Neuronal stem cell (in vitro differentiated cells): Measurements from ENCODE around the gene DCLK2.

Experiments
- DNase-seq: peaks from one replicate; pipeline ENCODE4 v3.0.0-alpha.2; 2013; ENCODE audit warnings: low spot score
- H2AFZ ChIP-seq: one replicate; pipeline ENCODE4 v1.6.1; 2013; ENCODE audit warnings: mild to moderate bottlenecking, low read length, inconsistent platforms
- H2AK5ac ChIP-seq: 2 replicates; pipeline ENCODE4 v1.6.1; 2013; ENCODE audit warnings: low read depth, mild to moderate bottlenecking, inconsistent platforms, low read length, moderate library complexity, mixed read lengths
- H2BK120ac ChIP-seq: 2 replicates; pipeline ENCODE4 v1.6.1; 2013; ENCODE audit warnings: low read depth, mild to moderate bottlenecking, inconsistent platforms, low read length, moderate library complexity, mixed read lengths
- H2BK12ac ChIP-seq: one replicate; pipeline ENCODE4 v1.6.1; 2013; ENCODE audit warnings: low read length, inconsistent platforms
- H2BK15ac ChIP-seq: 2 replicates; pipeline ENCODE4 v1.6.1; 2013; ENCODE audit warnings: mild to moderate bottlenecking, low read length, inconsistent platforms, mixed read lengths
- H2BK5ac ChIP-seq: one replicate; pipeline ENCODE4 v1.6.1; 2013; ENCODE audit warnings: inconsistent platforms, mild to moderate bottlenecking, low read length, moderate library complexity
- H3K14ac ChIP-seq: one replicate; pipeline ENCODE4 v1.6.1; 2013; ENCODE audit warnings: low read length, inconsistent platforms
- H3K18ac ChIP-seq: 2 replicates; pipeline ENCODE4 v1.6.1; 2013; ENCODE audit warnings: low read length, inconsistent platforms
- H3K23ac ChIP-seq: 2 replicates; pipeline ENCODE4 v1.6.1; 2013; ENCODE audit warnings: low read depth, mild to moderate bottlenecking, mixed read lengths, low read length, inconsistent platforms; ENCODE audit not compliant: poor library complexity
- H3K27ac ChIP-seq: replicated peaks from 3 replicates; pipeline ENCODE4 v1.5.1; 2013; ENCODE audit warnings: low read length, inconsistent platforms
- H3K27me3 ChIP-seq, 3 experiments: 2 replicates each; pipeline ENCODE4 v1.6.1; 2013; ENCODE audit warnings: low read length in 3 of 3, mild to moderate bottlenecking in 2 of 3, inconsistent platforms in 1 of 3, low read depth in 1 of 3, mixed read lengths in 1 of 3, moderate library complexity in 1 of 3; ENCODE audit not compliant: control insufficient read depth in 3 of 3, insufficient read depth in 3 of 3
- H3K36me3 ChIP-seq, 2 donors: replicated peaks in 1 of 2; 2 replicates each; pipeline ENCODE4 v1.6.1; 2013; ENCODE audit warnings: low read length in 2 of 2; ENCODE audit not compliant: control insufficient read depth in 2 of 2, insufficient read depth in 2 of 2
- H3K4ac ChIP-seq: 2 replicates; pipeline ENCODE4 v1.6.1; 2013; ENCODE audit warnings: inconsistent platforms, mild to moderate bottlenecking, low read length, moderate library complexity
- H3K4me1 ChIP-seq, 2 donors: 1 replicate in 1 of 2; 2 replicates in 1 of 2; pipeline ENCODE4 v1.6.1; 2013; ENCODE audit warnings: low read length in 2 of 2, low read depth in 1 of 2; ENCODE audit not compliant: control insufficient read depth in 2 of 2, insufficient read depth in 1 of 2
- H3K4me2 ChIP-seq: one replicate; pipeline ENCODE4 v1.6.1; 2013; ENCODE audit warnings: mild to moderate bottlenecking, low read length, inconsistent platforms; ENCODE audit not compliant: insufficient read depth, poor library complexity, severe bottlenecking
- H3K4me3 ChIP-seq, 2 donors: 2 replicates each; pipeline ENCODE4 v1.5.1; 2013; ENCODE audit warnings: low read length in 2 of 2, mild to moderate bottlenecking in 2 of 2, inconsistent platforms in 1 of 2, moderate library complexity in 1 of 2
- H3K79me1 ChIP-seq: one replicate; pipeline ENCODE4 v1.6.1; 2013; ENCODE audit warnings: low read depth, mild to moderate bottlenecking, inconsistent platforms, low read length, moderate library complexity
- H3K9ac ChIP-seq: one replicate; pipeline ENCODE4 v1.6.1; 2013; ENCODE audit warnings: mild to moderate bottlenecking, low read depth, low read length, inconsistent platforms; ENCODE audit not compliant: poor library complexity
- H3K9me3 ChIP-seq, 2 donors: replicated peaks in 1 of 2; 2 replicates each; pipeline versions ENCODE3 to v1.6.1; 2013; ENCODE audit warnings: low read length in 2 of 2, mild to moderate bottlenecking in 2 of 2, inconsistent platforms in 1 of 2, low read depth in 1 of 2, mixed read lengths in 1 of 2, moderate library complexity in 1 of 2; ENCODE audit not compliant: control insufficient read depth in 2 of 2, insufficient read depth in 1 of 2
- H4K8ac ChIP-seq: one replicate; pipeline ENCODE4 v1.6.1; 2013; ENCODE audit warnings: low read depth, mild to moderate bottlenecking, inconsistent platforms, low read length, moderate library complexity
- H4K91ac ChIP-seq: one replicate; pipeline ENCODE4 v1.6.1; 2013; ENCODE audit warnings: low read length, low read depth, mild to moderate bottlenecking, inconsistent platforms; ENCODE audit not compliant: poor library complexity
- WGBS, 2 donors: extraction: QIAGEN DNeasy Blood & Tissue Kit; methylation state at CpG; one replicate each; pipeline ENCODE4 v1.1.7; 2013; ENCODE audit warnings: missing lambda C conversion rate in 2 of 2, mixed read lengths in 1 of 2; ENCODE audit not compliant: insufficient read length in 2 of 2, insufficient replicate concordance in 1 of 2; ENCODE audit errors: extremely low coverage in 2 of 2; 5-methylcytosine and 5-hydroxymethylcytosine counted together

DCLK2 gene

GRCh38 chr4:150114641-150115040 is 36.4 kb downstream of the DCLK2 start:
- H3K14ac ChIP-seq = no peak overlapping the region
- no peak overlapping the region for H2AK5ac ChIP-seq
- no peak overlapping the region for H2BK12ac ChIP-seq
- no peaks in the 10 kb centered on the region for H3K4me1 ChIP-seq
- no peak overlapping the region for H2BK5ac ChIP-seq
- H3K23ac ChIP-seq = no peak overlapping the region
- no peak overlapping the region for H3K4me2 ChIP-seq
- no peaks in the 10 kb centered on the region for H3K27me3 ChIP-seq
- no peak overlapping the region for H2BK15ac ChIP-seq
- peaks cover 0 to 4% of the 10 kb centered on the region in 2 donors for H3K36me3 ChIP-seq
- H2AFZ ChIP-seq = no peak overlapping the region
- H3K79me1 ChIP-seq = peaks cover 3% of the 10 kb centered on the region
- no peak overlapping the region for H3K18ac ChIP-seq
- no peak overlapping the region for H4K91ac ChIP-seq
- no peak overlapping the region for H3K9ac ChIP-seq
- H3K9me3 ChIP-seq = peaks cover 0 to 17% of the 10 kb centered on the region in 2 donors
- no peak overlapping the region for H2BK120ac ChIP-seq
- H3K27ac ChIP-seq = no peak overlapping the region
- H3K4ac ChIP-seq = no peak overlapping the region
- no peak overlapping the region for H4K8ac ChIP-seq
- H3K4me3 ChIP-seq = no peak overlapping the region
- WGBS, 2 donors = no CpG with 5 or more reads among the region's 1 CpG
- DNase-seq = no peak

DNA sequence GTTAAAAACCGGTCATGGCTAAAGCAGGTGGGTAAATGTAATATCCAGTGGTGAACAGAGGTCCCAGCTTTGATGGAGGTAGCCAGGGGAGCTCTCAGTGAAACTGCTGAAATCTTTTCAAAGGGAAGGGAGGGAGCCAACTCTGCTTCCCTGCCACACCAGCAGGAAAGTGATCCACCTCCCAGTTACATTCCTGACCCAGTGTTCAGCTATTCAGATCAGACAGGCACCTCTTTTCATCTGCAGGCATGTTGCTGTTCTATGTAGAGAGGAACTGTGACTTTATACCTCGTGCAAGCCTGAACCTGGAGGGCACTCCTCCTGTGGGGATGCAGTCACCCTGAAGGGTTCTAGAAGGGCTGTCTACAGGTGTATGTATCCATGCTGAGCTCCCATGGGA is 37.6 kb downstream of the DCLK2 start:
- Histone ChIP-seq H2AFZ (no peak overlapping the region), H3K18ac (no peak overlapping the region), H3K4me2 (no peak overlapping the region), H2BK12ac (no peak overlapping the region), H3K23ac (no peak overlapping the region), H3K9me3 (peaks cover 0 to 13% of the 10 kb centered on the region in 2 donors), H3K27me3 (no peaks in the 10 kb centered on the region), H3K14ac (no peak overlapping the region), H4K91ac (no peak overlapping the region), H3K4me3 (peak overlapping the region in 1 of 2 donors; percentile 18), H2BK120ac (no peak overlapping the region), H3K79me1 (peaks cover 3% of the 10 kb centered on the region), H3K36me3 (no peaks in the 10 kb centered on the region), H2BK15ac (no peak overlapping the region), H2BK5ac (no peak overlapping the region), H3K27ac (no peak overlapping the region), H4K8ac (no peak overlapping the region), H2AK5ac (no peak overlapping the region), H3K4me1 (no peaks in the 10 kb centered on the region), H3K4ac (no peak overlapping the region), H3K9ac (no peak overlapping the region)
- no CpG with 5 or more reads among the region's 2 CpGs for WGBS, 2 donors
- no peak for DNase-seq

GRCh38 chr4:150116506-150116905 is 38.3 kb downstream of the DCLK2 start:
- H2AFZ ChIP-seq = no peak overlapping the region
- H4K8ac ChIP-seq = no peak overlapping the region
- H3K4ac ChIP-seq = no peak overlapping the region
- H3K23ac ChIP-seq = no peak overlapping the region
- no peak overlapping the region for H2AK5ac ChIP-seq
- no peaks in the 10 kb centered on the region for H3K27me3 ChIP-seq
- peaks cover 0 to 2% of the 10 kb centered on the region in 2 donors for H3K36me3 ChIP-seq
- no peaks in the 10 kb centered on the region for H3K4me1 ChIP-seq
- H3K9ac ChIP-seq = no peak overlapping the region
- no peak overlapping the region for H3K4me3 ChIP-seq
- no peak overlapping the region for H2BK15ac ChIP-seq
- no CpG with 5 or more reads among the region's 2 CpGs for WGBS, 2 donors
- peaks cover 3% of the 10 kb centered on the region for H3K79me1 ChIP-seq
- no peak overlapping the region for H3K14ac ChIP-seq
- no peak for DNase-seq
- H2BK5ac ChIP-seq = no peak overlapping the region
- H3K4me2 ChIP-seq = no peak overlapping the region
- H2BK120ac ChIP-seq = no peak overlapping the region
- no peak overlapping the region for H3K27ac ChIP-seq
- H3K9me3 ChIP-seq = peaks cover 0 to 15% of the 10 kb centered on the region in 2 donors
- no peak overlapping the region for H3K18ac ChIP-seq
- H2BK12ac ChIP-seq = no peak overlapping the region
- H4K91ac ChIP-seq = no peak overlapping the region

GRCh38 chr4:150117094-150117493 is 38.8 kb downstream of the DCLK2 start:
- H4K91ac ChIP-seq = no peak overlapping the region
- WGBS, 2 donors = no CpG with 5 or more reads among the region's 3 CpGs
- H3K27me3 ChIP-seq = no peaks in the 10 kb centered on the region

More at GRCh38 chr4:150117094-150117493, 38.8 kb downstream of the DCLK2 start:
- Histone ChIP-seq H2AK5ac (no peak overlapping the region), H3K14ac (no peak overlapping the region), H2BK120ac (no peak overlapping the region), H3K4me2 (no peak overlapping the region), H2AFZ (no peak overlapping the region), H2BK12ac (no peak overlapping the region), H3K18ac (peak overlapping the region; percentile 51), H3K79me1 (peaks cover 3% of the 10 kb centered on the region), H3K9ac (no peak overlapping the region), H2BK5ac (no peak overlapping the region), H3K4ac (no peak overlapping the region), H3K4me1 (no peaks in the 10 kb centered on the region), H3K4me3 (no peak overlapping the region), H4K8ac (no peak overlapping the region), H3K9me3 (peaks cover 0 to 21% of the 10 kb centered on the region in 2 donors), H3K36me3 (peaks cover 0 to 8% of the 10 kb centered on the region in 2 donors), H3K27ac (no peak overlapping the region), H3K23ac (no peak overlapping the region), H2BK15ac (no peak overlapping the region)
- DNase-seq = no peak
